Aorta (tissue), 5 donors: ENCODE data around the gene C2orf76. TPM values are rescaled to one million over a fixed set of nuclear protein-coding genes. Genes with fewer than 3 reads are reported as not detected.
"Not testable (repeated sequence)": the region's sequence is repeated elsewhere in the genome, so short reads cannot be mapped to it uniquely, and the experiment has no call there.

Experiments used
- ATAC-seq: fragments of 200-7000 bp; cut with Tn5 transposase; one replicate; pipeline ENCODE4 v1.9.1; 2022; ENCODE audit warnings: moderate library complexity; ENCODE audit not compliant: low FRiP score
- DNase-seq, 2 donors: peaks; one replicate each; pipeline ENCODE4 v3.0.0-alpha.2; 2020
- H3K27ac ChIP-seq, 2 donors: one replicate each; pipeline ENCODE4 v1.5.1; 2013; ENCODE audit warnings: low read length in 2 of 2, mild to moderate bottlenecking in 2 of 2, moderate library complexity in 2 of 2, control low read depth in 1 of 2, inconsistent platforms in 1 of 2, low read depth in 1 of 2
- H3K27me3 ChIP-seq, 2 donors: one replicate each; pipeline ENCODE4 v1.6.1; 2013; ENCODE audit warnings: control low read depth in 1 of 2, low read length in 1 of 2, mild to moderate bottlenecking in 1 of 2, moderate library complexity in 1 of 2; ENCODE audit not compliant: insufficient read depth in 2 of 2, control insufficient read depth in 1 of 2
- H3K36me3 ChIP-seq, 2 donors: one replicate each; pipeline ENCODE4 v1.6.1; 2013; ENCODE audit warnings: control low read depth in 1 of 2, low read length in 1 of 2, mild to moderate bottlenecking in 1 of 2; ENCODE audit not compliant: insufficient read depth in 2 of 2, control insufficient read depth in 1 of 2
- H3K4me1 ChIP-seq, 2 donors: one replicate each; pipeline ENCODE4 v1.6.1; 2013; ENCODE audit warnings: low read length in 2 of 2, control low read depth in 1 of 2, mild to moderate bottlenecking in 1 of 2, moderate library complexity in 1 of 2; ENCODE audit not compliant: insufficient read depth in 2 of 2, control insufficient read depth in 1 of 2
- H3K4me3 ChIP-seq, 2 donors: one replicate each; pipeline ENCODE4 v1.5.1; 2013; ENCODE audit warnings: low read length in 2 of 2, control low read depth in 1 of 2, mild to moderate bottlenecking in 1 of 2
- H3K9me3 ChIP-seq: one replicate; pipeline ENCODE4 v1.6.1; 2013; ENCODE audit warnings: mild to moderate bottlenecking, low read length; ENCODE audit not compliant: control insufficient read depth
- WGBS, 2 donors: extraction: QIAGEN DNeasy Blood & Tissue Kit; methylation state at CpG; one replicate each; pipeline ENCODE4 v1.1.7; 2013; 5-methylcytosine and 5-hydroxymethylcytosine counted together
- intact Hi-C, 2 donors: fragments of 100-400 bp; cut with DNase I; formaldehyde crosslinking; loops; one replicate each; pipeline versions ENCODE4 v1.14.2 to v1.15.0; 2022
- polyA plus RNA-seq, 2 donors: library from polyadenylated mRNA; stranded (reverse); fragments of 200-250 nt; gene quantifications; one replicate each; pipeline ENCODE4 v1.2.3, GENCODE V29; 2013
- total RNA-seq, 2 donors: library from RNA; stranded (reverse); fragmentation: NEBNext Ultra II Directional; extraction: Animal tissue kit (Norgen Biotek cat#: 25700); gene quantifications; one replicate each; pipeline ENCODE4 v1.2.1, GENCODE V29; 2021
- donor health status: healthy with polysubstance abuse.
- donor health status: Bipolar disorder and iron deficiency.
- donor health status: DM: no; HTN: no; CAD: no.
- donor health status: DM: no; HTN: no; CAD: no.
- donor health status: DM: yes; HTN: yes; CAD: no.

The C2orf76 gene
- total and polyA plus RNA-seq, 4 donors, result 11.2 to 29.8 (median 15.0) TPM

DNA sequence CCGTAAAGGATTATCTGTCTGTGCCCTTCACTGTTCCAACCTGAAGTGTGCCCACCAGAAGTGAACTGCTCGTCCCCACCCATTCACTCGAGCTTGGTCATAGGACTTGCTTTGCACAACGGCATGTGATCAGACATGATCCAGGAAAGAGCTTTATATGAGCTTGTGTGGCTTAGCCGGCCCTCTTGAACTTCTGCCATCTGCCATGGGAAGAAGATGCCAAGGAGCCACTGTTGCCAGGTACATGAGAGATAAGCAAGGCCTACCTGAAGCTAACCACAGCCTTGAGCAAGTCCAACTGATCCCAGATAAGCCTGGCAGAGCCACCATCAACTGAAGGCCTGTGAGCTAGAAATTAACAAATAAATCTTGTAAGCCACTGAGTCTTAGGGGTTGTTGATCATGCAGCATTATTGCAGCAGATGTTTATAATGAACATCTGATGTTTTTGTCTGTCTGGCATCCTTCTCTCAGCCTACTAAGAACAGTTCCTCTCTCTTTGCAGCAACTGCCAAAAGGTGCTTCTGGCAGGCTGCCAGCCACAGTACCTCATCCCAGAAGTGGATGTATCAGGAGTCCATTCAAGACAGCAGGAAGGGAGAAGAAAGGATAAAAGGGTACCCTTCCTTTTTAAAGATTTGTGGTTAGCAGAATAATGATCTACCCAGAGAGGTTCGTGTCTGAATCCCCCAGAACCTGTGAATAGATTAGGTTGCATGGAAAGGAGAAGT is 16.9 kb upstream of the C2orf76 start:
- no peak overlapping the region for H3K27ac ChIP-seq
- H3K36me3 ChIP-seq, result no peaks in the 10 kb centered on the region
- DNase-seq, result no peak
- no peaks in the 10 kb centered on the region for H3K4me1 ChIP-seq
- H3K9me3 ChIP-seq, result peaks cover 2% of the 10 kb centered on the region
- H3K27me3 ChIP-seq, result no peaks in the 10 kb centered on the region
- no peak overlapping the region for H3K4me3 ChIP-seq
- WGBS, 2 donors, result 86 to 88% methylated on average over 6 of the region's 6 CpGs
- ATAC-seq, result no peak
- intact Hi-C loops, result no loop called here

- no peak for DNase-seq
Measured at GRCh38 chr2:119378566-119378965, 11.9 kb upstream of the C2orf76 start.

DNA sequence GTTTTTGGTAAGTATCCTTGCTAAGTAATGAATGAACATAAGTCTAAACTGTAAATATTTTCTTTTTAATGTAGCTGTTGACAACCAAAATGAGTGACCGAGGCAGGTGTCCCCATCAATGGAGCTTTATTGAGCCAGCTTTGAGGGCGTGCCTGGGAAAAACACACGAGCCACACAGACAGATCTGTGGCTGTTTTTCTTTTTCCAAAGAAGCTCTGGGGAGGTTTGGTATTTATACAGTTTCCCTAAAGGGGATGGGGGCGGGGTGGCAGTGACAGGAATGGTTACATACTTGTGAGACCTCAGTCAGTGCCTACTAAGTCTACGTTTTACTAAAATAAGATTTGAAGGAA is 11.3 kb upstream of the C2orf76 start:
- WGBS, 2 donors, result 24 to 41% methylated on average over 5 of the region's 5 CpGs
- no peaks in the 10 kb centered on the region for H3K27me3 ChIP-seq
- no peak overlapping the region for H3K4me3 ChIP-seq
- peaks cover 0 to 3% of the 10 kb centered on the region in 2 donors for H3K36me3 ChIP-seq
- no peak for DNase-seq
- peaks cover 4% of the 10 kb centered on the region for H3K9me3 ChIP-seq
- no peak for ATAC-seq
- intact Hi-C loops, result no loop called here
- no peaks in the 10 kb centered on the region for H3K4me1 ChIP-seq
- no peak overlapping the region for H3K27ac ChIP-seq

More at GRCh38 chr2:119378566-119378965, 11.9 kb upstream of the C2orf76 start:
- no peak for ATAC-seq
- Histone ChIP-seq H3K36me3 (peaks cover 0 to under 1% of the 10 kb centered on the region in 2 donors), H3K4me1 (no peaks in the 10 kb centered on the region), H3K9me3 (no peaks in the 10 kb centered on the region), H3K27me3 (no peaks in the 10 kb centered on the region), H3K4me3 (no peak overlapping the region), H3K27ac (no peak overlapping the region)
- intact Hi-C loops, result no loop called here
- WGBS, 2 donors, result 84 to 89% methylated on average over 6 of the region's 6 CpGs

DNA sequence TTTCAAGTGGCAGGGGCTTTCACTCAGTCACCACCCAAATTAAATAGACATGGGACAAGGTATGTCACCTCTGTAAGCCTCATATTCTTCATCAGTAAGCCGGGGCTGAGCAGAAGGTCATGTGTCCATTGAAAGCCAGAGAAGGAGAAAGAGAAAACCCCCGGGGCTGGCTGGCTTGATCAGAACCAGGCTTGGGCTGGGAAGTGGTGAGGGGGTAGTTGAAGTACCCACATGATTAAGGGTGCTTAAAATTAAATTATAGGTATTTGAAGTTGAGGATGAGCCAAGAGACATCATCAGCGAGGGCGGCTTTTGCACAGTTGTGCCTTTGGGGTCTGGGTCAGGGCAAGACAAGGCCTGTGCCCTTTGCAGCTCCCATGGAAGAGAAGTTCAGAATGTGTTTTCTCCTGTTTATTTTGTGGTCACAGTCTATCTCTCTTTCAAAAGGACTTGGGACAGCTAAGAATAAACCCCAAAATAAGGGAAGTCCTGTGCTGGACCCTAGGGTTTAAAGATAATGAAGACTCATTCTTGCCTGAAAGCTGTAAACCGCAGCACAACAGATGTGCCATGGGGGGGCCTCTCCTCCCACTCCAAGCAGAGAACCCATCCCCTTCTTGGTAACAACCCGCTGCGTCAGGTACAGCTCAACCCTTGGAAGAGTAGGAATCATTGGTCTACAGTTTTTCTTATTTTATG is 10.8 kb upstream of the C2orf76 start:
- intact Hi-C loops, result no loop called here
- no peak for ATAC-seq
- DNase-seq, result no peak
- Histone ChIP-seq H3K27ac (no peak overlapping the region), H3K27me3 (no peaks in the 10 kb centered on the region), H3K4me3 (no peak overlapping the region), H3K4me1 (no peaks in the 10 kb centered on the region), H3K9me3 (peaks cover 5% of the 10 kb centered on the region), H3K36me3 (peaks cover 0 to 7% of the 10 kb centered on the region in 2 donors)
- 84 to 87% methylated on average over 7 of the region's 7 CpGs for WGBS, 2 donors

DNA sequence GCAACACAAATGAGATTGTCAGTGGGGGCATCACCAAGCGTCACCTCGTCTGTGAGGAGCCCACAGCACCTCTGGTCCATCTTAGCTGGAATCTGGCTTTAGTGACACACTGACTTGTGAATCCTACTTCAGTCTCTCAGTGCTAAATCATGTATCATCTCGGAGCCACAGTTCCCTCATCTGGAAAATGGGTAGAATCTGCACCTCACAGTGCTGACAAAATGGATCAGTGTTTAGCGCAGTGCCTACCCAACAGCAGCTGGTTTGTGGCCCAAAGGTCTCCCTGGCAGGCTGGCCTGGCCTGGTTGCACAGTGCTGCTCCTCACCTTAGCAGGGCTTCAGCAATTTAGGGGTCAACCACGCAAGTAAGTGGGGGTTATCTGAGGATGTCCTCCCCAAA is 10.2 kb upstream of the C2orf76 start:
- intact Hi-C loops, result no loop called here
- ATAC-seq (no peak), DNase-seq (no peak)
- H3K9me3 ChIP-seq, result peaks cover 5% of the 10 kb centered on the region
- H3K27ac ChIP-seq, result no peak overlapping the region
- WGBS, 2 donors, result 95 to 96% methylated on average over 5 of the region's 5 CpGs
- no peak overlapping the region for H3K4me3 ChIP-seq
- H3K36me3 ChIP-seq, result peaks cover 3 to 8% of the 10 kb centered on the region in 2 donors
- no peaks in the 10 kb centered on the region for H3K4me1 ChIP-seq
- no peaks in the 10 kb centered on the region for H3K27me3 ChIP-seq

DNA sequence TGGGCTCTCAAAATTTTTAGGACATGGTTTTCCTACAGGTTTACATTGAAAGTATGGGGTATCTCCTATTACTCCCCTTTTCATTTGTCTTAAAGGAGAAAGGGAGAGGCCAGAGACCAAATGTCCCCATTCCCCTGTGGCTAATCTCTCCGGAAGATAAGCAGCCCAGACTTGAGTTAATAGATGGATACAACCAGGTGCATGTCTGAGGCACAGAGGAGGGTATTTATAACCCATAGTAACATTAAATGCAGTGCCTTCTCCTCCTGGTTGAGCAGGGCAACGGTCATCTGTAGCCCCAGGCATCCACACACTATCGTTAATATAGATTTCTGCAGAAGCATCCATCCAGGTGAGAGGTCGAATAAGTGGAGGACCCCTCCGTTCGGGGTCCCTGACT is 9.8 kb upstream of the C2orf76 start:
- WGBS, 2 donors, result 84 to 87% methylated on average over 6 of the region's 6 CpGs
- H3K27ac ChIP-seq, ATAC-seq, DNase-seq, intact Hi-C loops, H3K4me1 ChIP-seq, H3K4me3 ChIP-seq, H3K27me3 ChIP-seq, H3K9me3 ChIP-seq: not testable (repeated sequence)
- H3K36me3 ChIP-seq, result peaks cover 3 to 11% of the 10 kb centered on the region in 2 donors

DNA sequence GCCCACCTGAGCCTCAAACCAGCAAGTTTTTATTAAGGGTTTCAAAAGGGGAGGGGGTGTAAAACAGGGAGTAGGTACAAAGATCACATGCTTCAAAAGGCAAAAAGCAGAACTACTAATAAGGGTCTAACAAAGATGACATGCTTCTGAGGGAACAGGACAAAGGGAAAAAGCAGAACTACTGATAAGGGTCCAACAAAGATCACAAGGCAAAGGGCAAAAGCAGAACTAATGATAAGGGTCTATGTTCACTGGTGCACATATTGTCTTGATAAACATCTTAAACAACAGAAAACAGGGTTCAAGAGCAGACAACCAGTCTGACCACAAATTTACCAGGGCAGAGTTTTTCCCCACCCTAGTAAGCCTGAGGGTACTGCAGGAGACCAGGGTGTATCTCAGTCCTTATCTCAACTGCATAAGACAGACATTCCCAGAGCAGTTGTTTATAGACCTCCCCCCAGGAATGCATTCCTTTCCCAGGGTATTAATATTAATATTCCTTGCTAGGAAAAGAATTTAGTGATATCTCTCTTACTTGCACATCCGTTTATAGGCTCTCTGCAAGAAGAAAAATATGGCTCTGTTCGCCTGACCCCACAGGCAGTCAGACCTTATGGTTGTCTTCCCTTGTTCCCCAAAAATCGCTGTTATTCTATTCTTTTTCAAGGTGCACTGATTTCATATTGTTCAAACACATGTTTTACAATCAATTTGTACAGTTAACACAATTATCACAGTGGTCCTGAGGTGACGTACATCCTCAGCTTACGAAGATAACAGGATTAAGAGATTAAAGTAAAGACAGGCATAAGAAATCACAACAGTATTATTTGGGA is 7.5 kb upstream of the C2orf76 start:
- H3K4me1 ChIP-seq, H3K27ac ChIP-seq, H3K4me3 ChIP-seq, intact Hi-C loops, DNase-seq, H3K9me3 ChIP-seq, H3K27me3 ChIP-seq, ATAC-seq: not testable (repeated sequence)
- peaks cover 3 to 16% of the 10 kb centered on the region in 2 donors for H3K36me3 ChIP-seq
- WGBS, 2 donors, result 91 to 96% methylated on average over 5 of the region's 5 CpGs

- no peak overlapping the region for H3K4me3 ChIP-seq
- H3K27ac ChIP-seq, result no peak overlapping the region
- H3K4me1 ChIP-seq, result no peaks in the 10 kb centered on the region
- DNase-seq (no peak), ATAC-seq (no peak)
- H3K9me3 ChIP-seq, result peaks cover 5% of the 10 kb centered on the region
- no peaks in the 10 kb centered on the region for H3K27me3 ChIP-seq
- H3K36me3 ChIP-seq, result peaks cover 3 to 16% of the 10 kb centered on the region in 2 donors
- intact Hi-C loops, result no loop called here
- 94 to 96% methylated on average over 7 of the region's 7 CpGs for WGBS, 2 donors
Measured at GRCh38 chr2:119372778-119373568, 6.3 kb upstream of the C2orf76 start.
